H9 (cell line): ENCODE data around the gene PARPBP. TPM values are rescaled to one million over a fixed set of nuclear protein-coding genes. Genes with fewer than 3 reads are reported as not detected.

Experiments
- total RNA-seq: library from RNA; stranded (reverse); gene quantifications from 2 replicates; pipeline ENCODE4 v1.2.1, GENCODE V29; 2021

PARPBP gene
- total RNA-seq, 1 experiment from 2014 or later: 32.1 TPM

Other genes starting within 250 kb of the PARPBP start
- 6.3 and 6.5 TPM in 2 replicates for gene DRAM1, start 242.6 kb upstream of the PARPBP start, total RNA-seq
- gene WASHC3, start 58.2 kb upstream of the PARPBP start, total RNA-seq: 14.1 and 14.9 TPM in 2 replicates
- gene NUP37, start 69 bp upstream of the PARPBP start, total RNA-seq: 62.5 and 62.8 TPM in 2 replicates
- not detected in 2 replicates for gene PMCH, start 77.7 kb downstream of the PARPBP start, total RNA-seq